ENCODE measurements around the gene CSRNP2.
"Not testable (repeated sequence)": the region's sequence is repeated elsewhere in the genome, so short reads cannot be mapped to it uniquely, and the experiment has no call there.

CSRNP2 gene

DNA sequence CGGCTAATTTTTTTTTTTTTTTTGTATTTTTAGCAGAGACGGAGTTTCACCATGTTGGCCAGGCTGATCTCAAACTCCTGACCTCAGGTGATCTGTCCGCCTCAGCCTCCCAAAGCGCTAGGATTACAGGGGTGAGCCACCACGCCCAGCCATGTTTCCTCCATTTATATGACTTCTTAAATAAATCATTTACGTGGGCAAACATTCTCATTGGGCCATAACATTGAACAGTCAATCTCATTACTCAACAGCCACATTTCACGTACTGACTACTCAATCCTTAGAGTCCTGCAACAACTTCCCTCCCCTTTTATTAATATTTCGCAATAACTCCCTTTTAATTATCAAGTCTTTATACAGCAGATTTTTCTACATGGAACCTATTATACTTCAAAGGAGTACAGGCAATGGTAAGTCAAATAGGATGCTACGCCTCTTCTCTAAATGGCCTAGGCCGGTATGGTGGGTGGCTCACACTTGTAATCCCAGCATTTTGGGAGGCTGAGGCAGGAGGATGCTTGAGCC, 7.4 kb upstream of the CSRNP2 start:
- DNase-seq, result no peak
- TF ChIP-seq GATA1 (IDR thresholded peaks at IDR 0.05; ENCODE audit: low read depth, low read length) (no peak), POLR2A (IDR thresholded peaks at IDR 0.05; ENCODE audit: low read length) (no peak)

DNA sequence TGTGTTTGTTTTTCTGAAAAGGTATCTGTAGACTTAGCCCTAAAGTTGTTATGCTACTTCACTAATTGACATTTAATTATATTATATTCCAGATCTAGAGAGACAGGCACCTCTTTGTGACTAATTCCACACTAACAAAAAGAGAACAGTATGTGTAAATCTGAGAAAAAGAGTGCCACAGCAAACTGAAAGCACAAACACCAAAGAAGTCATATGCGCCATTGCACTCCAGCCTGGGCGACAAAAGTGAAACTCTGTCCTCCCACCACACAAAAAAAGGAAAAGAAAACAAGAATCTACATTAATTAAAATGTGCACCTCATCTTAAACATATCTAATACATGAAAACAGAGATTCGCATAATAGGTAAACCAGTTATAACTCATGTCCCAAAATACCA, 4.4 kb upstream of the CSRNP2 start:
- no peak for TF ChIP-seq POLR2A (IDR thresholded peaks at IDR 0.05; ENCODE audit: low read length)
- TF ChIP-seq GATA1 (IDR thresholded peaks at IDR 0.05; ENCODE audit: low read depth, low read length), result no peak
- no peak for DNase-seq

DNA sequence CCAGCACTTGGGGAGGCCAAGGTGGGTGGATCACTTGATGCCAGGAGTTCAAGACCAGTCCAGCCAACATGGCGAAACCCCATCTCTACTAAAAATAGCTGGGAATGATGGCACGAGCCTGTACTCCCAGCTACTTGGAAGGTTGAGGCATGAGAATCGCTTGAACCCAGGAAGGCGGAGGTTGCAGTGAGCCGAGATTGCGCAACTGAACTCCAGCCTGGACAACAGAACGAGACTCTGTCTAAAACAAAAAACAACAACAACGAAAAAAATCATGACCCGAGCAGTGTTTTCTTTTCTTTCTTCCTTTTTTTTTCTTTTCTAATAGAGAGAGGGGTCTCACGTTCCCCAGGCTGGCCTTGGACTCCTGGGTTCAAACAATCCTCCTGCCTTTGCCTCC, 3.5 kb upstream of the CSRNP2 start:
- TF ChIP-seq POLR2A (IDR thresholded peaks at IDR 0.05; ENCODE audit: low read length) (no peak), GATA1 (IDR thresholded peaks at IDR 0.05; ENCODE audit: low read depth, low read length) (no peak)
- no peak for DNase-seq

GRCh38 chr12:51085757-51086156, 2.4 kb upstream of the CSRNP2 start:
- no peak for DNase-seq
- TF ChIP-seq POLR2A (IDR thresholded peaks at IDR 0.05; ENCODE audit: low read length), result no peak
- no peak for TF ChIP-seq GATA1 (IDR thresholded peaks at IDR 0.05; ENCODE audit: low read depth, low read length)

GRCh38 chr12:51082561-51083125, 753 bp downstream of the CSRNP2 start:
- no peak for TF ChIP-seq POLR2A (IDR thresholded peaks at IDR 0.05; ENCODE audit: low read length)
- TF ChIP-seq GATA1 (IDR thresholded peaks at IDR 0.05; ENCODE audit: low read depth, low read length), result no peak
- peak; percentile 27 to 46 for DNase-seq

DNA sequence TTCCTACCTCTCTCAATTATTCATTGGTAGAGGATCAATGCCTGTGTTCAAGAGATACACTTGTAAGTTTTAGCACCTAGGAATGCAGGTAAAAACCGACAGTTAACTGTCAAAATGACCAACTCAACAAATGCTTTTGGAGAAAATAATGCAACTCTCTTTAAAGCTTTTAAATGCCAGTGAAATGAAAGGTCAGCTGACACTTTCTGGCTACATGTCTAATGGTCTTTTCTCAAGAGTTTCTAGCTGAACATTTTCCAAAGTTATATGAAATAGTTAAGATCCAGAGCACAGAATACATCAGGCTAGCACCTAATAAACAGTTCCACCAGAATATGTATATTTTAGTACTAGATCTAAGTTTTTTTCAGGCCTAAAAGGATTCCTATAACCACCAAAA, 2.0 kb downstream of the CSRNP2 start:
- no peak for TF ChIP-seq POLR2A (IDR thresholded peaks at IDR 0.05; ENCODE audit: low read length)
- no peak for TF ChIP-seq GATA1 (IDR thresholded peaks at IDR 0.05; ENCODE audit: low read depth, low read length)
- DNase-seq, result no peak

- TF ChIP-seq POLR2A (IDR thresholded peaks at IDR 0.05; ENCODE audit: low read length) (no peak), GATA1 (IDR thresholded peaks at IDR 0.05; ENCODE audit: low read depth, low read length) (no peak)
- no peak for DNase-seq
Measured at GRCh38 chr12:51080136-51080535, 3.3 kb downstream of the CSRNP2 start.

GRCh38 chr12:51078866-51079265, 4.5 kb downstream of the CSRNP2 start:
- not testable (repeated sequence) for DNase-seq

DNA sequence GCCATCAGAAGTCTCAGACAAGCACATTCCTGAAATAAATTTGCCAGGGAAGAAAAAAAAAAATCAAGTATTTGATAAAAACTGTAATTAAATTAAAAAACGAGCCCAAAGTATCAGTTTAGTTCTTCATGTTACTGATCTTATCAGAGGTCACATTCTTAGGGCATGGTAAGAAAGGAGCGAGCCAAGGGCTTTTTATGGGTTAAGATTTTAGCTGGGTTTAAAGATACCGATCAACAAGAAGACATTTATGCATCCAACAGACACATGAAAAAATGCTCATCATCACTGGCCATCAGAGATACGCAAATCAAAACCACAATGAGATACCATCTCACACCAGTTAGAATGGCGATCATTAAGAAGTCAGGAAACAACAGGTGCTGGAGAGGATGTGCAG, 5.0 kb downstream of the CSRNP2 start:
- DNase-seq, result not testable (repeated sequence)

GRCh38 chr12:51077930-51078329, 5.5 kb downstream of the CSRNP2 start:
- DNase-seq, result no peak
- TF ChIP-seq GATA1 (IDR thresholded peaks at IDR 0.05; ENCODE audit: low read depth, low read length) (no peak), POLR2A (IDR thresholded peaks at IDR 0.05; ENCODE audit: low read length) (no peak)

DNA sequence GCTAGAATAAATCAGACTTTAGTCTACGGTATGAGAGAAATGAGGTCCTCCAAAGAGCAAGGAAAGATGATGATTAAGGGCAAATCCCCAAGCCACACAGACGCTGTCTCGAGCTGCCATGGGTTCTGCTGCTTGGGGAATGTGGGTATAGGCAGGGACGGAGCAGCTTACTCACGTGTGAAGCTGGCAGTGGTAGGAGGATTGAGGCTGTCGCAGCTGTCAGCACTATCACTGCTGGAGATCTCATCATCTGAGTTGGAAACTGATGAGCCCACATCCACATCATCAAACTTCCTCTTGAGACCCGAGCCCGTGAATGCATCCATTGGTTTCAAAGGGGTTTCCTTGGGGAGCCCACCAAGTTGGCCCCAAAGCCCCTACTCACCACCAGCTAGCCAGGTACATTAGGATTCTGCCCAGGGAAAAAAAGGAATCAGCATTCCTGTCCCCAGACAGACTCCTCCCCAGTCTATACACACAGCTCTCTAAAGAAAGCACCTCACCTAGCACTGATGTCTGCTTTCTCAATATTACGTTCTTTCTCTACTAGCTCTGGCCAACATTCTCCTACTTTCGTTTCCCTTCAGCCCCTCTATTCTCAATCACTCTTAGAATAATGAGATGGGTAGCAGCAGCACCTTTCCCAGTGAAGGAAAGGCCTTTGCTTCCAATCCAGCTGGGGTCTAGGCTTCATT, 7.0 kb downstream of the CSRNP2 start:
- TF ChIP-seq POLR2A (IDR thresholded peaks at IDR 0.05; ENCODE audit: low read length) (no peak), GATA1 (IDR thresholded peaks at IDR 0.05; ENCODE audit: low read depth, low read length) (no peak)

DNA sequence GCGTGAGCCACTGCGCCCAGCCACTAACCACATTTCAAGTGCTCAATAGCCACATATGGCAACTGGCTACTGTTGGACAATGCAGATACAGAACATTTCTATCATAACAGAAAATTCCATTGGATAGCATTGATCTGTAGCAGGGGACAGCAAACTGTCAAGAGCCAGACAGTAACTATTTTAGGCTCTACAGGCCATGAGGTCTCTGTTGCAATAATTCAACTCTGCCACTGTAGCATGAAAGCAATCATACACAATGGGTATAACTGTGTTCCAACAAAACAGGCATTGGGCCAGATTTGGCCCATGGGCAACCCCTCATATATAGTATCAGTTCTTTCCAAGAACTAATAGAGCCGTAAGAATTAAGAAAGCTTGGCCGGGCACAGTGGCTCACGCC, 8.0 kb downstream of the CSRNP2 start:
- TF ChIP-seq GATA1 (IDR thresholded peaks at IDR 0.05; ENCODE audit: low read depth, low read length) (no peak), POLR2A (IDR thresholded peaks at IDR 0.05; ENCODE audit: low read length) (no peak)
- no peak for DNase-seq

More for the DNA sequence above, 7.0 kb downstream of the CSRNP2 start:
- no peak for DNase-seq

DNA sequence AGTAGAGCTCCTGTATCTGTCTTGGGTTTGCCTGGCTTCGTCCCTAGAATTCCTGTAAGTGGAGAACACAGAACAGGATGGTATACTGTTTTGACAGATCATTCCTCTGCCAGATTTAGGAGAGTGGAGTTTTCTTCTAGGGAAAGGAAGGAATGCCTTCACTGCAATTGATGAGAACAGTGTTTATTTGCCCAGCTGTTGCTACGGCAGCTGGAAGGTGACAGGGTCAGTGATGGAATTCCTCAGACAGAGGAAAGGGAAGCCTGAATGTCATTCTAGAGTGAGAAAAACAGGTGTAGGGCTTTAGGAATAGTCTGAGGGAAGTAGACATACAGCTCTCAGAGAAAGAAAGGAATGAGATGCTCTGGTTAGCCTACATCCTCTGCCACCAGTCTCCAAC, 11.7 kb downstream of the CSRNP2 start:
- TF ChIP-seq GATA1 (IDR thresholded peaks at IDR 0.05; ENCODE audit: low read depth, low read length), result no peak
- no peak for TF ChIP-seq POLR2A (IDR thresholded peaks at IDR 0.05; ENCODE audit: low read length)
- DNase-seq, result no peak

- DNase-seq, result no peak
- TF ChIP-seq POLR2A (IDR thresholded peaks at IDR 0.05; ENCODE audit: low read length) (no peak), GATA1 (IDR thresholded peaks at IDR 0.05; ENCODE audit: low read depth, low read length) (no peak)
Measured at GRCh38 chr12:51070004-51070403, 13.4 kb downstream of the CSRNP2 start.

DNA sequence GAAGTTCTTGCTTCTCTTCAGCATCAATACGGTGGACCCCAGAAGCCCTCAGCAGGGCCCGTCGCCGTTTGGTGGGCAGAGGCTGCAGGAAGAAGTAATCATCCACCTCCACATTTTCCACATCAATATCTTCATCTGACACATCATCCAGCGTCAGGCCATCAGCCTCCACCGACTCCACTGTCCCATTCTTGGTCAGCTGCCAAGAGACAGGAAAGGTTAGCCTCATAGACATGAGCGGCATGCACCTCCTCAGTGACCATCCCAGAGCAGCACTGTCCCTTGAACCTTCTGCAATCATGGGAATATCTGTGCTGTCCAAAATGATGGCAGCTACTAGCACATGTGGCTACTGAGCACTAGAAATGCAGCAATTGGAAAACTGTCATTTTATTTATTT, 15.6 kb downstream of the CSRNP2 start:
- DNase-seq, result peak; percentile 43 to 57

More for the DNA sequence above, 15.6 kb downstream of the CSRNP2 start:
- TF ChIP-seq GATA1 (IDR thresholded peaks at IDR 0.05; ENCODE audit: low read depth, low read length) (no peak), POLR2A (IDR thresholded peaks at IDR 0.05; ENCODE audit: low read length) (no peak)

Data from erythroblast (primary cell).